ENCODE data around the gene MAST4. TPM values are rescaled to one million over a fixed set of nuclear protein-coding genes. Genes with fewer than 3 reads are reported as not detected.

Gene MAST4
- total RNA-seq, 1 donor from 2014 or later = 13.9 TPM

DNA sequence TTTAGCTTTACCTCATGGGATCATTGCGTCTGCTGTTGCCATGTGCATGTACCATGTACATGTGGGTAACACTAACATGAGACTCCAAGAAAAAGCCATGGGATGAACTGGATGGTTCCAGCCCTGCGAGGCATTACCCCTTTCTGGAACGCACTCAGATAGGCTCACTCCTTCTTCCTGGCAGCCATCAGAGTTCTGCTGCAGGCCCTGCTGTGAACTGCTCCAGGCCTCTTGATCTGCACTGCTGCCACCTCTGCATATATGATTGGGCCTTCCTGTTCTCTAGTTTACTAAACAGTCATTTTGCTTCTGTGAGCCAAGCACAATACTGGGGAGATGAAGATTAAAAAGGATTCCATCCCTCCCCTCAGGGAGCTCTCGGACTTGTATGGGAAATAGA lies 379.9 kb downstream of the MAST4 start:
- no peak for FAIRE-seq
- no peak for DNase-seq (ENCODE audit: low spot score in 2 of 2)

DNA sequence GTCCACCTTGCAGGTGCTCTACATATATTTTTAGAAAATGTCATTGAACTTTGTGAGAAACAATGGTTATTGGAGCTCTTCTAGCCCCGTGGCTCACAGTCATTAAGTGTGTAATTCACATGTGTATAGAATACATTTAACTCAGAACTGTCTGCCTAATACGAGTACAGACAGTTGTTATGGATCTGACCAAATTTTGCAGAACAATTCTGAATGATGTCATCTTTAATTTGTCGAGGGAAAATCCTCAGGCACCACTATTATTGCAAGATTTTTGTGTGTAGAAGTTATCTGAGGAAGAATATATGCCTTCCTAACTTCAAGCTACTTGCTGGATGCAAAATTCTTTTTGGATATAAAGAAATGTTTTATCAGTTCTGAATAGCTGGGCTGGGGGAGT lies 383.5 kb downstream of the MAST4 start:
- FAIRE-seq (no peak), DNase-seq (ENCODE audit: low spot score in 2 of 2) (no peak)

GRCh38 chr5:66981266-66982055 lies 385.3 kb downstream of the MAST4 start:
- FAIRE-seq (no peak), DNase-seq (ENCODE audit: low spot score in 2 of 2) (no peak)

- DNase-seq (ENCODE audit: low spot score in 2 of 2) = no peak
- FAIRE-seq = no peak
Measured at GRCh38 chr5:66982056-66982387, 385.8 kb downstream of the MAST4 start.

DNA sequence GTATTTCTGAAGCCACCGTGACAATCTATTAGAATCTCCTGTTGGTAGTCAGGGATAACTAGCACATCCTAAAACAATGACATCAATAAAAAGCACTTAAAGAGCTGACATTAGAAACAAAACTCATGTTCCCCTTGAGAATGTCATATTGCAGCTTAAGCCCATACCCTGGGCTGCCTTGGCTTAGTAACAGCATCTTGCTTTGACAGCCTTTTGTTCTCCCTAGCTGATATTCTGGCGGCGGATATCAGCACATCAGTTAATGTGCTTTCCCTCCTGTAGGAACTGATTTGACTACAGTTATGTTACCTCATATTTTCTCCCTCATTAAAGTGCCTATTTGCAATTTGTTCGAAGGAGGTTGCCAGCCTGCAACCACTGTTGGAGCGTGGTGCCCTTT lies 386.3 kb downstream of the MAST4 start:
- DNase-seq (ENCODE audit: low spot score in 2 of 2) = no peak
- FAIRE-seq = no peak

GRCh38 chr5:66985417-66985816 lies 389.2 kb downstream of the MAST4 start:
- no peak for FAIRE-seq
- no peak for DNase-seq (ENCODE audit: low spot score in 2 of 2)

DNA sequence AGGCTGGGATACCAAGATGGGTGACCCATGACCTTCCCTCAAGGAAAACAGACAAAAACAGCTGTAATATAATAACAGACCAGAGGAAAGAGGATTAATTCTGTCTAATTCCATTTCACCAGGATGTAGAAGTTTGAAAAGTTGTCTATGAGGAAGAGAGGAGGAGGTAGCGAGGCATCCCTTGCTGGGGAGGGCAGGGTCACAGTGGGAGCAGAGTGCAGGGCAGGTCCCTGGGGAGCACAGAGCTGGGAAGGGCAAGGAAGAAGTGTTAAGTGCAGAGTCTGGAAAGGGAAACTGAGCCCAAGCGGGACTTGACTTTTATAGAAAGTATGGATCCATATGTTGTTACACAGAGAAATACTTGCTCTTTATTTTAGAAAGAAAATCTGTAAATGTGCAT lies 389.8 kb downstream of the MAST4 start:
- no peak for FAIRE-seq
- no peak for DNase-seq (ENCODE audit: low spot score in 2 of 2)

DNA sequence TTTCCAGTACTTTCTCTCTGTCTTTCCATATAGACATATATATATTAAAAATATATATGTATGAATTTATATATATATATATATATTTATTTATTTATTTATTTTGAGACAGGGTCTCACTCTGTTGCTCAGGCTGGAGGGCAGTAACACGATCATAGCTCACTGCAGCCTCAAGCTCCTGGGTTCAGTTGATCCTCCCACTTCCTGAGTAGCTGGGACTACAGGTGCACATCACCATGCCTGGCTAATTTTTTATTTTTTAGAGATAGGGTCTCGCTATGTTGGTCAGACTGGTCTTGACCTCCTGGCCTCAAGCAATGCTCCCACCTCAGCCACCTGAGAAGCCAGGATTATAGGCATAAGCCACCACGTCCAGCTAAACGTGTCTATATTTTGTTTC lies 390.3 kb downstream of the MAST4 start:
- DNase-seq (ENCODE audit: low spot score in 2 of 2) = no peak
- no peak for FAIRE-seq

DNA sequence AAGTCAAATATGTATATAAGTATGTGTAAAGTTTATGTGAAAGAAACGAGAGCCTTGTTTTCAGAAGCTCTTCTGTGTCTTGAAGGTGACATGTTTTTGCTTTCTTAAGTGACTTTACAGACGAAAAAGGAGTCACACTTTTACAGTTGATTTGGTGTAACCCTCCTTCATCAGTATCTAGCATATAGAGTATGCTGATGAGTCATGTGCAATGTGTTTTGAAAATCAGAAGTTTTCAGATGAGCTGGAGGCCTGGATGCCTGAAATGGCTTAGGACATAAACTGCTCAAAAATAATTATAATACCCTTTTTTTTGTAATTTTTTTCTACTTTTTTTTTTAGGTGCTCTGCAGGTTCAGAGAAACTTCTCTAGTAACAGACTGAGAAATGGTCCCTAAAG lies 390.9 kb downstream of the MAST4 start:
- DNase-seq (ENCODE audit: low spot score in 2 of 2) (no peak), FAIRE-seq (no peak)

DNA sequence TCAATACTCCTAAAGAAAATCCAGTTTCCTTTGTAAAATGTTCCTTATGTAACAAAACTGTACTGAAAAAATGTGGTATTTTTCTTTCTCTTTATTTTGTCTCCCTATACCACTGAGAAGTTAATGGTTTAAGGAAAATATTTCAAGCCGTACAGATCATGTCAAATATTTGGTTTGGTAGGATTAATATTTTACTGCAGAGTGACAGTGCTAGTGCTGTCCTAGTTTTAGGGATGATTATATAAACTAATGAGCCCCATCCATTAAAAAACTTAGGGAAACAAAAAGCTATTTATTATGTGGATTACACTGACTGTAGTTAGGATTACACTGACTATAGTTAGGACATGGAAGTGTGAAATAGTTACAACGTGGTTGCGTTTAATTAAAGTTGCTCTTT lies 391.3 kb downstream of the MAST4 start:
- no peak for FAIRE-seq
- DNase-seq (ENCODE audit: low spot score in 2 of 2) = no peak

DNA sequence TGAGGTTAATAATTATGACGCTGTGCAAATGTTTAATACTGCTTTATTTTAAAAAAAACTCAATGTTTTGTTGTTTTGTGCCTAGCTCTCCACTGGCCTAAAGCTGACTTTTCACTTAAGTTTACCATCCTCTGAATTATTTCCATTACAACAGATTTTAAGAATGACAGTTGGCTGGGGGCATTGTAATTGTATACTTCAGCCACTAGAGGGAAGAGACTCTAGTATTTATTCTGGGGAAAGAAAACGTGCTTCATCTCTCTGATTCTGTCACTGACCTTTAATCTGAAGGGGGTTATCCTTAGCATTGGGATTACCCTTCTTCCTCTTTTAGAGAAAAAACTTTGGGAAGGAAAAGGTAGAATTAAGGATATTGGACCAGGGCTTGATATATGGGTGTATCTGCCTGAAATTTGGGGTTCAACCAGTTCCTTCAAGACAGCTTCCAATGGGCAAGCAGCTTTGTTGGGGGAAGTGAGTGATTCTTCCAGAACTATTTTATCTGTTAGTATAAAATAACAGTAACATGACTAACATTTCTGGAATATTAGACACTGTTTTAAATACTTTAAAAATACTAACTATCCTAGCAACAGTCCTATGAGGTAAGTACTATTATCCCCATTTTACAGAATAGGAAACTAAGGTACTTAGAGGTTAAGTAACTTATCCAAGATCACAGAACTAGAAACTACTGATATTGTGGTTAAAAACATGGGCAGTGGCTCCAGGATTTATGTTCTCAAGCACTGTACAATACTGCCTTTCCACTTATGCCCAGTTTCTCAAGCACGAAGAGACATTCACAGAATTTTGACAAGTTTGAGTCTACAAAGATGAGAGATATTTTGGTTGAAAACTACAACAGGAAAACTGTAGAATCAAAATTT lies 392.0 kb downstream of the MAST4 start:
- FAIRE-seq (no peak), DNase-seq (ENCODE audit: low spot score in 2 of 2) (no peak)

- no peak for FAIRE-seq
Measured at GRCh38 chr5:66989286-66989685, 393.1 kb downstream of the MAST4 start.

GRCh38 chr5:66989781-66990180 lies 393.6 kb downstream of the MAST4 start:
- FAIRE-seq (no peak), DNase-seq (ENCODE audit: low spot score in 2 of 2) (no peak)

More at GRCh38 chr5:66989286-66989685, 393.1 kb downstream of the MAST4 start:
- DNase-seq (ENCODE audit: low spot score in 2 of 2) = no peak

GRCh38 chr5:66991746-66992145 lies 395.6 kb downstream of the MAST4 start:
- no peak for DNase-seq (ENCODE audit: low spot score in 2 of 2)
- FAIRE-seq = no peak

GRCh38 chr5:66992547-66992946 lies 396.4 kb downstream of the MAST4 start:
- DNase-seq (ENCODE audit: low spot score in 2 of 2) (no peak), FAIRE-seq (no peak)

DNA sequence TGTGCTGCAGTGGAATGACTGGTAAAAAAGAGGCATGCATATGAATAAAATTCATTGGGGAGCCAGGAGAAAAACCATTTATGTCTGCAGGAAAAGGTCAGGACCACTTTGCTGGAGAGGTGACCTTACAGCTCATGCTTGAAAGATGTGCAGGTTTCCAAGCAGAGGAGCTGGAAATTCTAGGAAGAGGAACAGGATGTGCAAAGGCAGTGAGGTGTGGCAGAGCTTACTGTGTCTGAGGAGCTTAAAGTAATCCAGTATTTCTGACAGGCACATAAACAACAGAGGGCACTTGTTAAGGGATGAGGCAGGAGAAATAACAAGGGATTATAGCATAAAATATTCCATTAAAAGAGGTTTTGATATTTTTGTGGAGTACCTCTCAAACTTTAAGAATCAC lies 397.3 kb downstream of the MAST4 start:
- FAIRE-seq = no peak

GRCh38 chr5:66993882-66994281 lies 397.7 kb downstream of the MAST4 start:
- FAIRE-seq (no peak), DNase-seq (ENCODE audit: low spot score in 2 of 2) (no peak)

More for the DNA sequence above, 397.3 kb downstream of the MAST4 start:
- DNase-seq (ENCODE audit: low spot score in 2 of 2) = no peak

DNA sequence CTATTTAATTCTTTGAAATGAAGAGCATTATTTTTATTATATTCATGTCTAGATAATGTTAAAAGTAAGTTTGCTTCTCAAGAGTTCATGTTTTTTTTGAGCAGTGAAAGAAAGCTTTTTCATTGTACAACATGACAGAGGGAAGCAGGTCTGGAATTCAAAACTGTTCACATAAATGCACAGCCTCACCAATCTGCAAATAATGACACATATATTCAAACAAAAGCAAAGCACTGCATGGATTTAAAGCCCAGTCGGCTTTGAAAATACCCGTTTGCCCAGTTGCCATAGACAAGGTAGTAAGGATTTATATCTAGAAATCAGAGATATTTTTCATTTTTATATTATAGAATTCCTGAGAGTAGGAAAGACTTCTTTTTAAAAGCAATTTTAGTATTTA lies 398.6 kb downstream of the MAST4 start:
- FAIRE-seq (no peak), DNase-seq (ENCODE audit: low spot score in 2 of 2) (no peak)

DNA sequence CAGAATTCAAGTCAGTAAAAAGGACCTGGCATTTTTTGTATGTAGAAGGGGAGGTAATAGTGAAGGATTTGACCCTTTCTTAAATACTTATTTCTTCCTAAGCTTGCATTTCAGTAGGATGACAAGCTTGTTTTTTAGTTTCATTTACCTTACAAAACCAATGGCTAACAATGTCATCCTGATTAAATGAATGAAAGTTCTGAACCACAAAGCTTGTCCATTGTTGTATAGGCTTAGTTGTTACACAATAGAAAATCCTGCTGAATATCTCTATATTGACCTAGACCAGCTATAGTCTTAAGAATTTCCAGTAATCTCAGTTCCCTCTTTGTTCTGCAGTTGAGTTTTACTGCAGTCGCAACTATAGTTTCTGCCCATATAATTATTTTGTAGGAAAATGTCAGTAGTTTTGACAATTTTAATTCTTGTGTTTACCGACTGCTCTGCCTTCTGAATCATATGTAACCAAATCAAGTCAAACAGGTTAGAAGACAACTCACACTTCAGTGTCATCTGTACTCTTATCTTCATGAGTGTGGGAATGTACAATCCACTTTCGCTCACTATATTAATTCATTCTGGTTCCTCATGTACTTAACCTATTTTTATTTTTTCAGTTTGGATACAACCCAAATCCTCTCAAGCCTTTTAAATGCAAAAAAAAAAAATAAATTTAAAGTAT lies 404.7 kb downstream of the MAST4 start:
- FAIRE-seq = no peak
- no peak for DNase-seq (ENCODE audit: low spot score in 2 of 2)

DNA sequence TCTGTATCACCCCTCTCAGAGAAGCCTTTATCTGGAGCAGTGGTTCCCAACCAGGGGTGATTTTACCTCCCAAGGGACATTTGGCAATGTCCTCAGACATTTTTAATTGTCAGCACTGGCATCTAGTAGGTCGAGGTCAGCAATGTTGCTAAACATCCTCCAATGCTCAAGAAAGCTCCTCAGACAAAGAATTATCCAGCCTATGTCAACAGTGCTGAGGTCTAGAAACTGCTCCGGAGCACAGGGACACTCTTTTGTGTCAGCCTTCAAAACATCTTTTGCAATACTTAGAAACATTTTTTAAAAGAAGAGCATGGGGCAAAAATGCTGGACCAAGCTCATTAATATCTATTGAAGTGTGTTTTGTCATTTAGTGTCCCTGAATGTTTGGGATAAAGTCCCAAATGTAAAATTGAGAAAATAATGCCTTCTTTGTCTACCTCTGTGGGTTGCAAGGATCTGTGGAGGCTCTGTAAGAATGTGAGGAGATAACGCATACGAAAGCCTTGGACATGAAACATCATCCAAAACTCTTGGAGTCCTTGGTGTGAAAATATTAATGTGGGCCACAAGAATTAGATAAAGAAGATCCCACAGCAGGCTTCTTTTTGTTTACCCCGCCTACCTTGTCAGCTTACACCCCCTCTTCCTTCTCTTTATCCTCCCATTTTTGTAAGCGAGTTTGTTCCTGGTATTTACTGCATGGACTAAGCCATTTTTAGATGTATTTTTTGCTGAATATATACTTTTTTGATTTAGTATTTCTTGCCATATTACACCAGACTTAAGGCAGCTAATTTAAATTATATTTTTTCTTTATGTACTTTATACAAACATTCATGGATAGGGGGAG lies 406.9 kb downstream of the MAST4 start:
- DNase-seq (ENCODE audit: low spot score in 2 of 2) (no peak), FAIRE-seq (no peak)

DNA sequence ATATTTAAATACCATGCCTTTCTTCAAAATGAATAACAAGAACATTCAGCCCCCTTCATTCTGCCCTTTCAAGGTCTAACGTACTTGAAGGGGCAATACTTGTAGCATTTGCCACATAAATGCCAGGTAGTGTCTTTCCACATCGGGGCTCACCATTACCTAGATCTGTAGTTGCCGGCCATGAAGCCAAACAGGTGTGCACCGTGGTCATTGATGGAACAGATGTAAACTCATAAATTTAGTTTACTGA lies 407.4 kb downstream of the MAST4 start:
- FAIRE-seq = no peak
- no peak for DNase-seq (ENCODE audit: low spot score in 2 of 2)

All from frontal cortex (tissue), 4 donors.